Lower leg skin (tissue), 4 donors: ENCODE data around the gene GATA5. TPM values are rescaled to one million over a fixed set of nuclear protein-coding genes. Genes with fewer than 3 reads are reported as not detected.

Source experiments
- DNase-seq, 2 donors: peaks; one replicate each; pipeline ENCODE4 v3.0.0-alpha.2; 2019; ENCODE audit warnings: low spot score in 2 of 2
- H3K4me3 ChIP-seq: fragments of 200-600 bp; sonication (generic); 2 replicates; pipeline ENCODE4 v1.5.1; 2017; ENCODE audit warnings: mild to moderate bottlenecking, low read depth; ENCODE audit not compliant: poor library complexity, severe bottlenecking
- CTCF ChIP-seq, 3 donors: fragments of 450-650 bp; IDR thresholded peaks; one replicate each; pipeline ENCODE4 v1.5.1; 2016; ENCODE audit warnings: antibody characterized with exemption in 3 of 3, mild to moderate bottlenecking in 3 of 3, moderate library complexity in 2 of 3
- POLR2A ChIP-seq, 2 donors: fragments of 450-650 bp; IDR thresholded peaks; one replicate each; pipeline ENCODE4 v1.6.1; 2016 to 2017; ENCODE audit warnings: antibody characterized with exemption in 2 of 2, mild to moderate bottlenecking in 1 of 2, moderate library complexity in 1 of 2
- WGBS, 2 donors: methylation state at CpG; one replicate each; pipeline ENCODE4 v1.1.5; 2018; 5-methylcytosine and 5-hydroxymethylcytosine counted together
- intact Hi-C: fragments of 100-400 bp; cut with DNase I; formaldehyde crosslinking; loops from one replicate; pipeline ENCODE4 v1.15.0; 2023; ENCODE audit warnings: low total_unique reads
- total RNA-seq, 4 donors: library from RNA; depleted of rRNA; stranded (reverse); fragments of >200 nt; gene quantifications; one replicate each; pipeline ENCODE4 v1.1.0, GENCODE V29; 2016

Gene GATA5
- total RNA-seq, 4 donors from 2014 or later = 1.1 to 2.4 (median 1.6) TPM; not detected in 1

- WGBS, 2 donors = 83% methylated on average over 5 of the region's 22 CpGs; no CpG with 5 or more reads in 1 of the 2 donors
- DNase-seq = no peak
- TF ChIP-seq POLR2A (IDR thresholded peaks at IDR 0.05) (no peak), CTCF (IDR thresholded peaks at IDR 0.05) (no peak)
- intact Hi-C loops = no loop called here
- no peak overlapping the region for H3K4me3 ChIP-seq
Observed at GRCh38 chr20:62413896-62414481, 61.8 kb downstream of the GATA5 start.

Other genes with a start within 250 kb of the GATA5 start
- 100 to 1,000 TPM in 1 of 4 donors, 10 to 100 TPM in 3; 69.7 to 135 (median 86.0) TPM for gene OSBPL2, start 237.5 kb downstream of the GATA5 start, total RNA-seq
- gene ADRM1, start 173.0 kb downstream of the GATA5 start, total RNA-seq = 100 to 1,000 TPM; 143 to 198 (median 167) TPM
- 100 to 1,000 TPM; 164 to 427 (median 196) TPM for gene LAMA5, start 108.7 kb downstream of the GATA5 start, total RNA-seq
- 1,000 to 10,000 TPM; 1,664 to 5,734 (median 2,155) TPM for gene RPS21, start 88.9 kb downstream of the GATA5 start, total RNA-seq
- gene CABLES2, start 68.7 kb downstream of the GATA5 start, total RNA-seq = 1 to 10 TPM; 2.8 to 5.3 (median 3.7) TPM
- 1 to 10 TPM; 4.3 to 8.5 (median 6.3) TPM for gene RBBP8NL, start 48.5 kb downstream of the GATA5 start, total RNA-seq
- 100 to 1,000 TPM in 1 of 4 donors, 10 to 100 TPM in 3; 77.9 to 107 (median 81.5) TPM for gene SLCO4A1, start 166.5 kb upstream of the GATA5 start, total RNA-seq
- under 1 TPM in 3 of 4 donors, not detected in 1; 0.07 to 0.61 (median 0.13) TPM for gene NTSR1, start 232.8 kb upstream of the GATA5 start, total RNA-seq